ENCODE data around the gene SGCD. TPM values are rescaled to one million over a fixed set of nuclear protein-coding genes. Genes with fewer than 3 reads are reported as not detected.

The SGCD gene
- total RNA-seq, 4 donors from 2014 or later = 3.4 to 86.5 (median 8.1) TPM

- Histone ChIP-seq H3K27me3 (no peaks in the 10 kb centered on the region), H3K4me3 (no peak overlapping the region), H3K9me3 (no peaks in the 10 kb centered on the region), H3K36me3 (no peaks in the 10 kb centered on the region), H3K27ac (no peak overlapping the region), H3K4me1 (no peaks in the 10 kb centered on the region)
- TF ChIP-seq CTCF (IDR thresholded peaks at IDR 0.05) = no peak
- intact Hi-C loops (cut with DNase I; ENCODE audit: low total_unique reads) = no loop called here
- DNase-seq = no peak
These were observed 12.5 kb upstream of the SGCD start for GRCh38 chr5:156314416-156314815.

- Histone ChIP-seq H3K36me3 (no peaks in the 10 kb centered on the region), H3K27ac (no peak overlapping the region), H3K27me3 (no peaks in the 10 kb centered on the region), H3K9me3 (no peaks in the 10 kb centered on the region), H3K4me1 (peaks cover 0 to 6% of the 10 kb centered on the region in 2 donors), H3K4me3 (no peak overlapping the region)
- intact Hi-C loops (cut with DNase I; ENCODE audit: low total_unique reads) = no loop called here
- TF ChIP-seq CTCF (IDR thresholded peaks at IDR 0.05) = no peak
- TF ChIP-seq POLR2A (IDR thresholded peaks at IDR 0.05) = no peak
- DNase-seq = no peak
These were observed 4.3 kb upstream of the SGCD start for GRCh38 chr5:156322666-156323065.

- H3K9me3 ChIP-seq = no peaks in the 10 kb centered on the region
- H3K4me1 ChIP-seq = peaks cover 0 to 6% of the 10 kb centered on the region in 2 donors
- no peaks in the 10 kb centered on the region for H3K27me3 ChIP-seq
- no peak for DNase-seq
- H3K4me3 ChIP-seq = peak overlapping the region; percentile 37 to 46
- intact Hi-C loops (cut with DNase I; ENCODE audit: low total_unique reads) = no loop called here
- TF ChIP-seq CTCF (IDR thresholded peaks at IDR 0.05) (no peak), POLR2A (IDR thresholded peaks at IDR 0.05) (no peak)
- peak overlapping the region; percentile 63 to 77 for H3K27ac ChIP-seq
- H3K36me3 ChIP-seq = no peaks in the 10 kb centered on the region
These were observed 332 bp downstream of the SGCD start for GRCh38 chr5:156327296-156327695.

- H3K4me1 ChIP-seq = peaks cover 0 to 6% of the 10 kb centered on the region in 2 donors
- H3K4me3 ChIP-seq = peak overlapping the region; percentile 37 to 46
- no peaks in the 10 kb centered on the region for H3K27me3 ChIP-seq
- no peaks in the 10 kb centered on the region for H3K9me3 ChIP-seq
- no peaks in the 10 kb centered on the region for H3K36me3 ChIP-seq
- H3K27ac ChIP-seq = peak overlapping the region; percentile 63 to 77
- TF ChIP-seq POLR2A (IDR thresholded peaks at IDR 0.05) (no peak), CTCF (IDR thresholded peaks at IDR 0.05) (no peak)
- DNase-seq = no peak
- intact Hi-C loops (cut with DNase I; ENCODE audit: low total_unique reads) = no loop called here
These were observed 1.2 kb downstream of the SGCD start for GRCh38 chr5:156328161-156328560.

GRCh38 chr5:156328766-156329165 lies 1.8 kb downstream of the SGCD start:
- peak overlapping the region in 1 of 2 donors; percentile 77 for H3K27ac ChIP-seq
- H3K27me3 ChIP-seq = no peaks in the 10 kb centered on the region
- H3K9me3 ChIP-seq = no peaks in the 10 kb centered on the region
- no peaks in the 10 kb centered on the region for H3K36me3 ChIP-seq
- H3K4me3 ChIP-seq = peak overlapping the region in 1 of 2 donors; percentile 46
- peaks cover 0 to 6% of the 10 kb centered on the region in 2 donors for H3K4me1 ChIP-seq
- no peak for DNase-seq
- intact Hi-C loops (cut with DNase I; ENCODE audit: low total_unique reads) = no loop called here
- TF ChIP-seq POLR2A (IDR thresholded peaks at IDR 0.05) (no peak), CTCF (IDR thresholded peaks at IDR 0.05) (no peak)

All from uterus (tissue), 4 donors.